A549 (cell line): Measurements from ENCODE around the gene GNPTG.

Experiments
- BHLHE40 ChIP-seq: IDR thresholded peaks from 2 replicates; pipeline ENCODE4 v1.6.1; 2012; ENCODE audit warnings: low read depth, low read length, inconsistent platforms
- ESRRA ChIP-seq: fragments of 150-350 bp; IDR thresholded peaks from 2 replicates; pipeline ENCODE4 v1.6.1; 2014; ENCODE audit warnings: mild to moderate bottlenecking, low read length, borderline replicate concordance
- MAZ ChIP-seq: fragments of 150-350 bp; IDR thresholded peaks from 2 replicates; pipeline ENCODE4 v1.6.1; 2014; ENCODE audit warnings: antibody characterized with exemption, low read depth, low read length, borderline replicate concordance
- PBX3 ChIP-seq: IDR thresholded peaks from 2 replicates; pipeline ENCODE4 v1.6.1; 2012
- RAD21 ChIP-seq, 2 experiments: fragments of >200 bp in 1 of 2; sonication (Bioruptor Twin) in 1 of 2; formaldehyde crosslinking in 1 of 2; IDR thresholded peaks in 1 of 2; conservative IDR thresholded peaks in 1 of 2; 2 replicates in 1 of 2; 3 replicates in 1 of 2; pipeline ENCODE4 v1.6.1; 2012 to 2018; ENCODE audit warnings: inconsistent platforms in 1 of 2
- SMC3 ChIP-seq: fragments of >200 bp; sonication (Bioruptor Twin); formaldehyde crosslinking; IDR thresholded peaks from 3 replicates; pipeline ENCODE4 v1.6.1; 2018; ENCODE audit warnings: inconsistent platforms
- SREBF2 ChIP-seq: fragments of 450-650 bp; IDR thresholded peaks from 2 replicates; pipeline ENCODE4 v1.6.1; 2014; ENCODE audit warnings: mild to moderate bottlenecking, moderate library complexity
- TF ChIP-seq, protein P1 (sequence below): fragments of >200 bp; sonication (Bioruptor Twin); formaldehyde crosslinking; IDR thresholded peaks from 3 replicates; pipeline ENCODE4 v1.5.1; 2016
- TF ChIP-seq, protein P2 (sequence below): fragments of >200 bp; sonication (Bioruptor Twin); formaldehyde crosslinking; IDR thresholded peaks from 3 replicates; pipeline ENCODE4 v1.6.1; 2016

DNA sequence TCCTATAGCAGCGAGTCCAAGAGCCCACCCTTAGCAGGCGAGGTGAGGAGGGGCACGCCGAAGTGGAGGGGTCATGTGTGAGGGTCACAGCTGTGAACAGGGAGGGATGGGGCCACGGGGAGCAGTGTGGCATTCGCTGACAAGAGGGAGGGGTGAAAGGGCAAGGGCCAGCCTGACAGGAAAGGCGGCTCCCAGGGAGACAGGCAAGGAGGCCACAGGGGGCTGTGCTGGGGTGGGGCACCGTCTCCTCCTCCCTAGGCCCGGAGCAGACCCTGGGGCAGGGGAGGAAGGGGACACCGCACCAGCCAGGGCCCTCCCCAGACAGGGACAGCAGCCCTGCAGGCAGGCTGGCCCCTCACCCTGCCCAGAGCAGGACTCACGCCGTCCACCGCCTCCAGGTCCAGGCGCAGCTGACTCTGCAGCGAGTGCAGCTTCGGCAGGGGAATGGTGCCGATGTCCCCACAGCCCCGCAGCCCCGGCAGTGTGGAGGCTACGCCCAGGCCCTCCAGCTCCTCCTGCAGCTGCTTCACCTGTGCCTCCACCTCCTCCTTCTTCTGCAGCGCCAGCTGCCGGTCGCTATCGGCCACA is 15.1 kb downstream of the GNPTG start:
- TF ChIP-seq, protein P1, sequence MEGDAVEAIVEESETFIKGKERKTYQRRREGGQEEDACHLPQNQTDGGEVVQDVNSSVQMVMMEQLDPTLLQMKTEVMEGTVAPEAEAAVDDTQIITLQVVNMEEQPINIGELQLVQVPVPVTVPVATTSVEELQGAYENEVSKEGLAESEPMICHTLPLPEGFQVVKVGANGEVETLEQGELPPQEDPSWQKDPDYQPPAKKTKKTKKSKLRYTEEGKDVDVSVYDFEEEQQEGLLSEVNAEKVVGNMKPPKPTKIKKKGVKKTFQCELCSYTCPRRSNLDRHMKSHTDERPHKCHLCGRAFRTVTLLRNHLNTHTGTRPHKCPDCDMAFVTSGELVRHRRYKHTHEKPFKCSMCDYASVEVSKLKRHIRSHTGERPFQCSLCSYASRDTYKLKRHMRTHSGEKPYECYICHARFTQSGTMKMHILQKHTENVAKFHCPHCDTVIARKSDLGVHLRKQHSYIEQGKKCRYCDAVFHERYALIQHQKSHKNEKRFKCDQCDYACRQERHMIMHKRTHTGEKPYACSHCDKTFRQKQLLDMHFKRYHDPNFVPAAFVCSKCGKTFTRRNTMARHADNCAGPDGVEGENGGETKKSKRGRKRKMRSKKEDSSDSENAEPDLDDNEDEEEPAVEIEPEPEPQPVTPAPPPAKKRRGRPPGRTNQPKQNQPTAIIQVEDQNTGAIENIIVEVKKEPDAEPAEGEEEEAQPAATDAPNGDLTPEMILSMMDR = no peak
- TF ChIP-seq RAD21 (conservative IDR thresholded peaks at IDR 0.05 in 1 of 2, IDR thresholded peaks at IDR 0.05 in 1 of 2) (no peak), SREBF2 (no peak), BHLHE40 (no peak), PBX3 (0 out of 2 replicates have a peak, but pooled peaks have one; percentile 45), SMC3 (no peak), MAZ (no peak), ESRRA (no peak)
- TF ChIP-seq, protein P2, sequence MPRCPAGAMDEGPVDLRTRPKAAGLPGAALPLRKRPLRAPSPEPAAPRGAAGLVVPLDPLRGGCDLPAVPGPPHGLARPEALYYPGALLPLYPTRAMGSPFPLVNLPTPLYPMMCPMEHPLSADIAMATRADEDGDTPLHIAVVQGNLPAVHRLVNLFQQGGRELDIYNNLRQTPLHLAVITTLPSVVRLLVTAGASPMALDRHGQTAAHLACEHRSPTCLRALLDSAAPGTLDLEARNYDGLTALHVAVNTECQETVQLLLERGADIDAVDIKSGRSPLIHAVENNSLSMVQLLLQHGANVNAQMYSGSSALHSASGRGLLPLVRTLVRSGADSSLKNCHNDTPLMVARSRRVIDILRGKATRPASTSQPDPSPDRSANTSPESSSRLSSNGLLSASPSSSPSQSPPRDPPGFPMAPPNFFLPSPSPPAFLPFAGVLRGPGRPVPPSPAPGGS = no peak
